HepG2 (cell line): ENCODE data around the gene CRB1. TPM values are rescaled to one million over a fixed set of nuclear protein-coding genes. Genes with fewer than 3 reads are reported as not detected.

ENCODE experiments used
- ATAC-seq: fragments of 200-7000 bp; cut with Tn5 transposase; 3 replicates; pipeline ENCODE4 v1.9.1; 2020; ENCODE audit warnings: mild to moderate bottlenecking, moderate library complexity
- BruUV-seq: library from RNA; stranded (reverse); fragments of 400-500 nt; replicated peaks from 2 replicates; lab custom pipeline; 2021; lab: Mats Ljungman, UMichigan
- CTCF ChIA-PET: fragments of 300-600 bp; formaldehyde crosslinking; extraction: SDS; loops from one replicate; lab custom pipeline; 2021; ENCODE audit warnings: low total read pairs, inconsistent platforms, low intra/inter-chr PET ratio; lab: Yijun Ruan, JAX
- POLR2A ChIA-PET: fragments of 350-600 bp; sonication (Branson Sonifier 250); formaldehyde crosslinking; loops from one replicate; lab custom pipeline; 2020; ENCODE audit warnings: antibody characterized with exemption, inconsistent platforms; lab: Yijun Ruan, JAX
- DNase-seq: peaks from one replicate; pipeline ENCODE4 v3.0.0-alpha.2; 2015; ENCODE audit warnings: low spot score
- FAIRE-seq: peaks from 3 replicates; lab custom pipeline; 2011; peaks lifted over from hg19 to GRCh38; lab: Jason Lieb, UNC
- H2AFZ ChIP-seq: one replicate; pipeline ENCODE4 v1.6.1; 2011; ENCODE audit warnings: low read length, inconsistent platforms
- H3K27ac ChIP-seq: fragments of 300-600 bp; 3 replicates; pipeline ENCODE4 v1.8.0; 2011; ENCODE audit warnings: mixed run types, mild to moderate bottlenecking, mixed read lengths, low read length, inconsistent platforms; ENCODE audit not compliant: insufficient read depth; ENCODE audit errors: extremely low read length
- H3K27me3 ChIP-seq, 2 experiments: fragments of 200-600 bp in 1 of 2; 2 replicates in 1 of 2; 3 replicates in 1 of 2; pipeline versions ENCODE4 v1.6.0 to v1.8.0; 2011; ENCODE audit warnings: low read length in 2 of 2, mild to moderate bottlenecking in 2 of 2, moderate library complexity in 2 of 2, inconsistent platforms in 1 of 2; ENCODE audit not compliant: insufficient read depth in 2 of 2, control insufficient read depth in 1 of 2
- H3K36me3 ChIP-seq, 2 experiments: fragments of 200-600 bp in 1 of 2; replicated peaks in 1 of 2; 2 replicates in 1 of 2; 3 replicates in 1 of 2; pipeline versions ENCODE4 v1.5.1 to v1.8.0; 2011; ENCODE audit warnings: low read length in 2 of 2, inconsistent platforms in 1 of 2; ENCODE audit not compliant: insufficient read depth in 2 of 2, control insufficient read depth in 1 of 2
- H3K4me1 ChIP-seq: 2 replicates; pipeline ENCODE4 v1.5.1; 2012; ENCODE audit warnings: low read length, inconsistent platforms; ENCODE audit not compliant: insufficient read depth
- H3K4me2 ChIP-seq: 2 replicates; pipeline ENCODE4 v1.6.0; 2011; ENCODE audit warnings: low read depth, low read length, inconsistent platforms
- H3K4me3 ChIP-seq, 3 experiments: fragments of 200-600 bp in 1 of 3; sonication (generic), shearing (Covaris generic) in 1 of 3; replicated peaks in 1 of 3; 2 replicates each; pipeline ENCODE4 v1.5.1; 2011 to 2016; ENCODE audit warnings: low read length in 3 of 3, inconsistent platforms in 2 of 3, low read depth in 2 of 3, mild to moderate bottlenecking in 2 of 3, control low read depth in 1 of 3, mixed read lengths in 1 of 3; ENCODE audit not compliant: insufficient read depth in 1 of 3
- H3K79me2 ChIP-seq: one replicate; pipeline ENCODE4 v1.6.1; 2011; ENCODE audit warnings: low read length, inconsistent platforms; ENCODE audit not compliant: insufficient read depth
- H3K9ac ChIP-seq: 2 replicates; pipeline ENCODE4 v1.6.0; 2011; ENCODE audit warnings: mild to moderate bottlenecking, low read depth, low read length, inconsistent platforms; ENCODE audit not compliant: insufficient read depth
- H3K9me3 ChIP-seq: 2 replicates; pipeline ENCODE4 v1.5.1; 2012; ENCODE audit warnings: mild to moderate bottlenecking, low read length
- H4K20me1 ChIP-seq: 2 replicates; pipeline ENCODE4 v1.6.0; 2011; ENCODE audit warnings: inconsistent platforms, mild to moderate bottlenecking, low read length, moderate library complexity; ENCODE audit not compliant: insufficient read depth
- HIVEP1 ChIP-seq: sonication (generic); formaldehyde crosslinking; IDR thresholded peaks from 2 replicates; pipeline ENCODE4 v1.4.0; 2020; ENCODE audit warnings: mild to moderate bottlenecking, missing genetic modification reagents
- NRL ChIP-seq: sonication (generic); formaldehyde crosslinking; IDR thresholded peaks from 2 replicates; pipeline ENCODE4 v1.5.0; 2020; ENCODE audit warnings: missing genetic modification reagents, mild to moderate bottlenecking, moderate library complexity, borderline replicate concordance
- SAFB2 ChIP-seq: sonication (generic); formaldehyde crosslinking; IDR thresholded peaks from 2 replicates; pipeline ENCODE4 v1.5.1; 2020; ENCODE audit warnings: missing genetic modification reagents, low read depth, mild to moderate bottlenecking, borderline replicate concordance
- ZBTB20 ChIP-seq: sonication (generic); formaldehyde crosslinking; IDR thresholded peaks from 2 replicates; pipeline ENCODE4 v1.8.1; 2023; ENCODE audit warnings: missing genetic modification reagents, low read depth, mild to moderate bottlenecking, borderline replicate concordance
- ZIK1 ChIP-seq: sonication (generic); formaldehyde crosslinking; IDR thresholded peaks from 2 replicates; pipeline ENCODE4 v1.5.0; 2020; ENCODE audit warnings: mild to moderate bottlenecking, low read depth, missing genetic modification reagents, borderline replicate concordance
- ZNF224 ChIP-seq: sonication (generic); formaldehyde crosslinking; IDR thresholded peaks from 2 replicates; pipeline ENCODE4 v1.5.0; 2020; ENCODE audit warnings: mild to moderate bottlenecking, missing genetic modification reagents
- ZNF331 ChIP-seq: sonication (generic); formaldehyde crosslinking; IDR thresholded peaks from 2 replicates; pipeline ENCODE4 v1.4.0; 2020; ENCODE audit warnings: missing genetic modification reagents
- ZNF33A ChIP-seq: sonication (generic); formaldehyde crosslinking; IDR thresholded peaks from 2 replicates; pipeline ENCODE4 v1.5.1; 2020; ENCODE audit warnings: missing genetic modification reagents, mild to moderate bottlenecking, moderate library complexity, borderline replicate concordance
- ZNF34 ChIP-seq: sonication (generic); formaldehyde crosslinking; IDR thresholded peaks from 2 replicates; pipeline ENCODE4 v1.4.0; 2020; ENCODE audit warnings: mild to moderate bottlenecking, missing genetic modification reagents, borderline replicate concordance
- ZNF766 ChIP-seq: sonication (generic); formaldehyde crosslinking; IDR thresholded peaks from 2 replicates; pipeline ENCODE4 v1.5.0; 2020; ENCODE audit warnings: missing genetic modification reagents, borderline replicate concordance
- WGBS: methylation state at CpG from one replicate; pipeline ENCODE4 v1.1.6; 2017; ENCODE audit warnings: low lambda C conversion rate; 5-methylcytosine and 5-hydroxymethylcytosine counted together
- in situ Hi-C: cut with HindIII; loops from 2 replicates; pipeline ENCODE4 v1.10.0; 2017; ENCODE audit warnings: low pct_unique_long_range_greater_than_20kb; ENCODE audit not compliant: extremely low pct_ligation_motif_present
- intact Hi-C: fragments of 100-400 bp; cut with micrococcal nuclease; formaldehyde crosslinking; loops from one replicate; pipeline ENCODE4 v1.10.0; 2022; ENCODE audit not compliant: unreplicated experiment
- polyA plus RNA-seq, 8 experiments: library from polyadenylated mRNA; depleted of rRNA in 3 of 8; stranded (reverse) in 7 of 8; unstranded in 1 of 8; fragments of >200 nt; fragmentation: Illumina TruSeq in 4 of 8; extraction: Trizol in 4 of 8; gene quantifications; 2 replicates each; pipeline versions ENCODE4 v1.2.1 to v1.2.3, GENCODE V29; 2011 to 2016; ENCODE audit warnings: low read depth in 4 of 8, missing spikeins in 1 of 8, mixed read lengths in 1 of 8; ENCODE audit not compliant: insufficient read depth in 1 of 8
- total RNA-seq, 5 experiments: library from RNA; depleted of rRNA; stranded (reverse); fragments of >200 nt; fragmentation: Illumina TruSeq; extraction: Trizol; gene quantifications; 2 replicates each; pipeline ENCODE4 v1.2.3, GENCODE V29; 2016; ENCODE audit warnings: low read depth in 1 of 5
- TF ChIP-seq, protein P1 (sequence below): sonication (generic); formaldehyde crosslinking; IDR thresholded peaks from 2 replicates; pipeline ENCODE4 v1.9.0; 2021; ENCODE audit warnings: mild to moderate bottlenecking, missing genetic modification reagents
- TF ChIP-seq, protein P2 (sequence below): sonication (generic); formaldehyde crosslinking; IDR thresholded peaks from 2 replicates; pipeline ENCODE4 v1.5.1; 2020; ENCODE audit warnings: missing genetic modification reagents, mild to moderate bottlenecking, borderline replicate concordance

Gene CRB1
- total and polyA plus RNA-seq, 2 of the 13 experiments (the other 11 are each of a cell fraction or from before 2014, with no cell fraction given): 0.01 TPM; not detected in 1

DNA sequence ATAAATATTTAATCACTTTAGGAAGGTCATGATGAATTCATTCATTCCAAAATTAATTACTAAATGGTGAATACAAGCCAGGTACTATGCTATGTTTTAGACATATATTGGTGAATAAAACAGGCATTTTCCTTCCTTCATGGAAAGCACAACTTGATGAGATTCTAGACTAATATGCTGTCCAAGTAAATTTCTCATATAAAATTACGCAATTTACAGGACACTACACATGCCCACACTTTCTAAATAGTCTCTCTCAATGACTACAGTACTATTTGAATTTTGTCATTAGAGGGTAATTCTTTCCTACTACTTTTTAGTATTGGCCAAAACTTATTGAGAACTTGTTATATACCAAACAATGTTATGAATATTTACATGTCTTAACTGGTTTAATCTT lies 150.6 kb downstream of the CRB1 start (continued):
- TF ChIP-seq, protein P1, sequence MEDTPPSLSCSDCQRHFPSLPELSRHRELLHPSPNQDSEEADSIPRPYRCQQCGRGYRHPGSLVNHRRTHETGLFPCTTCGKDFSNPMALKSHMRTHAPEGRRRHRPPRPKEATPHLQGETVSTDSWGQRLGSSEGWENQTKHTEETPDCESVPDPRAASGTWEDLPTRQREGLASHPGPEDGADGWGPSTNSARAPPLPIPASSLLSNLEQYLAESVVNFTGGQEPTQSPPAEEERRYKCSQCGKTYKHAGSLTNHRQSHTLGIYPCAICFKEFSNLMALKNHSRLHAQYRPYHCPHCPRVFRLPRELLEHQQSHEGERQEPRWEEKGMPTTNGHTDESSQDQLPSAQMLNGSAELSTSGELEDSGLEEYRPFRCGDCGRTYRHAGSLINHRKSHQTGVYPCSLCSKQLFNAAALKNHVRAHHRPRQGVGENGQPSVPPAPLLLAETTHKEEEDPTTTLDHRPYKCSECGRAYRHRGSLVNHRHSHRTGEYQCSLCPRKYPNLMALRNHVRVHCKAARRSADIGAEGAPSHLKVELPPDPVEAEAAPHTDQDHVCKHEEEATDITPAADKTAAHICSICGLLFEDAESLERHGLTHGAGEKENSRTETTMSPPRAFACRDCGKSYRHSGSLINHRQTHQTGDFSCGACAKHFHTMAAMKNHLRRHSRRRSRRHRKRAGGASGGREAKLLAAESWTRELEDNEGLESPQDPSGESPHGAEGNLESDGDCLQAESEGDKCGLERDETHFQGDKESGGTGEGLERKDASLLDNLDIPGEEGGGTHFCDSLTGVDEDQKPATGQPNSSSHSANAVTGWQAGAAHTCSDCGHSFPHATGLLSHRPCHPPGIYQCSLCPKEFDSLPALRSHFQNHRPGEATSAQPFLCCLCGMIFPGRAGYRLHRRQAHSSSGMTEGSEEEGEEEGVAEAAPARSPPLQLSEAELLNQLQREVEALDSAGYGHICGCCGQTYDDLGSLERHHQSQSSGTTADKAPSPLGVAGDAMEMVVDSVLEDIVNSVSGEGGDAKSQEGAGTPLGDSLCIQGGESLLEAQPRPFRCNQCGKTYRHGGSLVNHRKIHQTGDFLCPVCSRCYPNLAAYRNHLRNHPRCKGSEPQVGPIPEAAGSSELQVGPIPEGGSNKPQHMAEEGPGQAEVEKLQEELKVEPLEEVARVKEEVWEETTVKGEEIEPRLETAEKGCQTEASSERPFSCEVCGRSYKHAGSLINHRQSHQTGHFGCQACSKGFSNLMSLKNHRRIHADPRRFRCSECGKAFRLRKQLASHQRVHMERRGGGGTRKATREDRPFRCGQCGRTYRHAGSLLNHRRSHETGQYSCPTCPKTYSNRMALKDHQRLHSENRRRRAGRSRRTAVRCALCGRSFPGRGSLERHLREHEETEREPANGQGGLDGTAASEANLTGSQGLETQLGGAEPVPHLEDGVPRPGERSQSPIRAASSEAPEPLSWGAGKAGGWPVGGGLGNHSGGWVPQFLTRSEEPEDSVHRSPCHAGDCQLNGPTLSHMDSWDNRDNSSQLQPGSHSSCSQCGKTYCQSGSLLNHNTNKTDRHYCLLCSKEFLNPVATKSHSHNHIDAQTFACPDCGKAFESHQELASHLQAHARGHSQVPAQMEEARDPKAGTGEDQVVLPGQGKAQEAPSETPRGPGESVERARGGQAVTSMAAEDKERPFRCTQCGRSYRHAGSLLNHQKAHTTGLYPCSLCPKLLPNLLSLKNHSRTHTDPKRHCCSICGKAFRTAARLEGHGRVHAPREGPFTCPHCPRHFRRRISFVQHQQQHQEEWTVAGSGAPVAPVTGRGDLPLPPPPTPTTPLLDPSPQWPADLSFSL (CRISPR knock-in tag): no peak
- TF ChIP-seq NRL (CRISPR knock-in tag): no peak

DNA sequence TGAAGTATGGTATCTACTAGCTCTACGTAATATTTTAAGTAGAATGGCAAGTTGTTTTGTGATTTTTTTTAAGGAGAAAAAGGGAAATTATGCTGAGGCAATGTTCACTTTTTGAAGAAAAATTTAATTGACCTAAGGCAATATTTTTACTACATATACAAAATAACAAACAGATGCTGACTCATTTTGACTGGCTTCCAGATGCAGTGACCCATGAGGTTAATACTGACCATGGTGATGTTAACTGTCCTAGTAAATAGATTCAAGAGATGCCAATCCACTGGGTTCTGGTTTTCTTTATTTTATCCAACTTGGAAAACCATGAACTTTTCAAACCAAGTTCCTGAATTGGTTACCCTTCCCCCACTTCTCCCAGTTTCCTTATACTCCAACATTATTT lies 154.9 kb downstream of the CRB1 start:
- ATAC-seq: no peak
- TF ChIP-seq SAFB2 (no peak), ZNF331 (no peak), ZNF766 (CRISPR knock-in tag) (no peak), ZNF34 (CRISPR knock-in tag) (no peak), ZIK1 (CRISPR knock-in tag) (no peak), ZNF33A (CRISPR knock-in tag) (no peak), ZNF224 (CRISPR knock-in tag) (no peak), HIVEP1 (CRISPR knock-in tag) (no peak), ZBTB20 (CRISPR knock-in tag) (no peak)
- TF ChIP-seq, protein P2, sequence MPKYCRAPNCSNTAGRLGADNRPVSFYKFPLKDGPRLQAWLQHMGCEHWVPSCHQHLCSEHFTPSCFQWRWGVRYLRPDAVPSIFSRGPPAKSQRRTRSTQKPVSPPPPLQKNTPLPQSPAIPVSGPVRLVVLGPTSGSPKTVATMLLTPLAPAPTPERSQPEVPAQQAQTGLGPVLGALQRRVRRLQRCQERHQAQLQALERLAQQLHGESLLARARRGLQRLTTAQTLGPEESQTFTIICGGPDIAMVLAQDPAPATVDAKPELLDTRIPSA (CRISPR knock-in tag): no peak
- TF ChIP-seq, all 625 proteins: peak for 0
- ChIA-PET CTCF (no interaction called here), POLR2A (no interaction called here)
- FAIRE-seq (no peak), DNase-seq (no peak)
- BruUV-seq: no TSS peak
- no peak overlapping the region for H3K9ac ChIP-seq
- H3K79me2 ChIP-seq: no peaks in the 10 kb centered on the region
- no peaks in the 10 kb centered on the region for H3K36me3 ChIP-seq
- no peak overlapping the region for H3K4me3 ChIP-seq
- intact Hi-C loops: no loop called here
- H3K27me3 ChIP-seq: no peaks in the 10 kb centered on the region
- in situ Hi-C loops: no loop called here
- H4K20me1 ChIP-seq: no peaks in the 10 kb centered on the region
- WGBS: 45% methylated on average over 1 of the region's 1 CpG
- H3K27ac ChIP-seq: no peak overlapping the region
- H3K4me2 ChIP-seq: no peak overlapping the region
- no peaks in the 10 kb centered on the region for H3K9me3 ChIP-seq
- H2AFZ ChIP-seq: no peak overlapping the region
- H3K4me1 ChIP-seq: no peaks in the 10 kb centered on the region
